Measurements from ENCODE around the gene CHRNB1. TPM values are rescaled to one million over a fixed set of nuclear protein-coding genes. Genes with fewer than 3 reads are reported as not detected.

Gene CHRNB1
- total RNA-seq, 2 experiments from 2014 or later = 7.2 to 7.8 TPM

DNA sequence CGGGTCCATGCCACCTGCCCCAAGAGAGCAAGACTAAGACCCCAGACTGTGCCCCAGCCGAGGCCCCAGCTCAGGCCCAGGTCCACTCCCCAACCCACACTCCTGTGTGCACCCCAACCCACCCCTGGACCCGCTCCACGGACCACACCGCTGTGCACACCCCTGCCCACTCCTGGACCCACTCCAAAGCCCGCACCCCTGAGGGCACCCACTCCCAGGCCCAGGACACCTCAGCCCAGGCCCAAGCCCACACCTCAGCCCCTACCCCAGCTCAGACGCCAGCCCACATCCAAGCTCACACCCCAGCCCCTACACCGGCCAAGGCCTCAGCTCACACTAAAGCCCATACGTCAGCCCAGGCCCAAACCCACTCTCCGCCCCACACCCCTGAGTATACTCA, 15.1 kb upstream of the CHRNB1 start:
- ChIA-PET POLR2A (interaction anchor here (0.5 kb wide), 1 partner anchor 109 kb away, joined by 3 read pairs; no protein-coding TSS in a partner anchor), CTCF (no interaction called here)

DNA sequence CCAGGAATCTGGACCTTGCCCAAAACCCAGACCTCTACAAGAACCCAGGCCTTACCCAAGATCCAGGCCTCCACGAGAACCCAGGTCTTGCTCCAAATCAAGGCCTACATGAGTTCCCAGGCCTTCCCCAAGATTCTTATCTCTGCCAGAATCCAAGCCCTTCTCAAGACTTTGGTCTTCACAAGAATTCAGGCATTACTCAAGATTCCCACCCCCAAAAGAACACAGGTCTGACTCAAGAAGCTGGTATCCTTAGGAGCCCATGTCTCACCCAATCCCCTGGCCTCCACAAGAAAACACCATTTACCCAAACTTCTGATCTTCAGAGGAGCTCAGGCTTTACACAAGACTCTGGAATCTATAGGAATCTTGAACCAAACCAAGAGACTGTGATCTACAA, 13.6 kb upstream of the CHRNB1 start:
- POLR2A ChIA-PET = no interaction called here
- CTCF ChIA-PET = interaction anchor here (2.3 kb wide), 1 partner anchor 75 kb away, joined by 12 read pairs; the partner anchor contains the start of gene TMEM95

DNA sequence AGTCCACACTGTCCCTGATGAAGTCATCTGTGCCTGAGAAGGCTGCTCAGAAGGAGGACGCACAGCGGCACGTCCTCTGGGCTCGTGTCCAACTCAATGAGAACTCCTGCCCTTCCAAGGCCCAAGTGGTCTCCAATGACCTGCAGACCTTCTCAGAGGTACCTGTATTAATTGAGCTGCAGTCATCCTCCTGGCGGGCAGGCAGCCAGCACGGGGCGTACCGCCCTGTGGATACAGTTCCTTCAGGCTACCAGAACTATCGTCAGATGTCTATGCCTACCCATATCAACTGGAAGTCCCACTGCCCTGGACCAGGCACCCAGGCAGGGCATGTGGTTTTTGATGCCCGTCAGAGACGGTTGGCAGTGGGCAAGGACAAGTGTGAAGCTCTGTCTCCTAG, 12.6 kb upstream of the CHRNB1 start:
- ChIA-PET CTCF (interaction anchor here (0.8 to 2.3 kb wide), 2 partner anchors 28 to 76 kb away, joined by 9 to 12 read pairs; partner anchors contain the start of genes TMEM256 and TMEM95), POLR2A (no interaction called here)

DNA sequence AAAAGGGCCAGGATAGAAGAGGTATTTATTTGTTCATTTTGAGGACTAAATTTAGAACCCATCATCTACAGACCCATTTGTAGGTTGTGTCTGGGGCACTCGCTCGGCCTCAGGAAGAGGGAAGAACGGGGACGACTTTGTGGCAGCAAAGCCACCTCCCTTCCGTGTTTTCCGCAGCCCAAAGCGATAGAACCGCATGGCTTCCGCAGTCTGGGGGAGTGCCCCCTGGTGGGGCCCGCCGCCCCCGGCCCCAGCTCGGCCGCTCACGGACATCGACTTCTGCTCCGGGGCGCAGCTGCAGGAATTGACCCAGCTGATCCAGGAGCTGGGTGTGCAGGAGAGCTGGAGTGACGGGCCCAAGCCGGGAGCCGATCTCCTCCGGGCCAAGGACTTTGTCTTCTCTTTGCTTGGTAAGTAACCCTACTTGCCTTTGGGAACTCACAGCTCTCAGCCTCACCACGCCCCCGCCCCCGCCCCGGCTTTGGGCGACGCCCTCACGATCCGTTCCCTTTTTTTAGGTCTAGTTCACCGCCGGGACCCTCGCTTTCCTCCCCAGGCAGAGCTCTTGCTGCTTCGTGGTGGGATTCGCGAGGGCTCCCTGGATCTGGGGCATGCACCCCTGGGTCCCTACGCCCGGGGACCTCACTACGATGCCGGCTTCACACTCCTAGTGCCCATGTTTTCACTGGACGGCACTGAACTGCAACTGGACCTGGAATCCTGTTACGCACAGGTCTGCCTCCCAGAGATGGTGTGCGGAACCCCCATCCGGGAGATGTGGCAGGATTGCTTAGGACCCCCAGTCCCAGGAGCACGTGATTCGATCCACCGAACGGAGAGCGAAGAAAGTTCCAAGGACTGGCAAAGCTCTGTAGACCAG, 8.9 kb upstream of the CHRNB1 start:
- POLR2A ChIA-PET = interaction anchor here (1.0 to 2.4 kb wide), 8 partner anchors 32 to 153 kb away, joined by 3 to 10 read pairs (median 4); partner anchors contain the start of genes MPDU1, POLR2A, SOX15 and TMEM256
- CTCF ChIA-PET = interaction anchor here (1.0 to 4.4 kb wide), 24 partner anchors 10 to 282 kb away, joined by 3 to 34 read pairs (median 5); partner anchors contain the start of genes CHRNB1, DNAH2, MPDU1 and PLSCR3

DNA sequence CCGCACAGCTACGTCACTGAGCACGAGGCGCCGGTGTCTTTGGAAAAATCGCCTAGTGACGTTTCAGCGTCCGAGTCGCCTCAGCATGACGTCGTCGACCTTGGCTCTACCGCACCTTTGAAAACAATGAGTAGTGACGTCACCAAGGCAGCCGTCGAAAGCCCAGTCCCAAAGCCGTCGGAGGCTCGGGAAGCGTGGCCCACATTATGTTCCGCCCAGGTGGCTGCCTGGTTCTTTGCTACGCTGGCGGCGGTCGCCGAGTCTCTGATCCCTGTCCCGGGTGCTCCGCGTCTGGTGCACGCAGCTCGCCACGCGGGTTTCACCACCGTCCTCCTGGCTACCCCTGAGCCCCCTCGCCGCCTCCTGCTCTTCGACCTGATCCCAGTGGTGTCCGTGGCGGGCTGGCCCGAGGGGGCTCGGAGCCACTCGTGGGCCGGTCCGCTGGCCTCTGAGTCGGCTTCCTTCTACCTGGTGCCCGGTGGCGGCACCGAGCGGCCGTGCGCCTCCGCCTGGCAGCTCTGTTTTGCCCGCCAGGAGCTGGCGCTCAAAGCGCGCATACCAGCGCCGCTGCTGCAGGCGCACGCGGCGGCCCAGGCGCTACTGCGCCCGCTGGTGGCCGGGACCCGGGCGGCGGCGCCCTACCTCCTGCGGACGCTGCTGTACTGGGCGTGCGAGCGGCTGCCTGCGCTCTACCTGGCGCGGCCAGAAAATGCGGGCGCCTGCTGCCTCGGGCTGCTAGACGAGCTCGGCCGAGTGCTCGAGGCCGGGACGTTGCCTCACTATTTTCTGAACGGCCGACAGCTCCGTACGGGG, 8.1 kb upstream of the CHRNB1 start:
- POLR2A ChIA-PET = interaction anchor here (0.6 to 2.4 kb wide), 12 partner anchors 18 to 253 kb away, joined by 3 to 11 read pairs (median 4); partner anchors contain the start of genes MPDU1, POLR2A, SOX15 and TMEM256
- CTCF ChIA-PET = interaction anchor here (0.6 to 4.4 kb wide), 40 partner anchors 9 to 417 kb away, joined by 3 to 34 read pairs (median 4); partner anchors contain the start of genes ACAP1, CHRNB1, DNAH2 and MPDU1

DNA sequence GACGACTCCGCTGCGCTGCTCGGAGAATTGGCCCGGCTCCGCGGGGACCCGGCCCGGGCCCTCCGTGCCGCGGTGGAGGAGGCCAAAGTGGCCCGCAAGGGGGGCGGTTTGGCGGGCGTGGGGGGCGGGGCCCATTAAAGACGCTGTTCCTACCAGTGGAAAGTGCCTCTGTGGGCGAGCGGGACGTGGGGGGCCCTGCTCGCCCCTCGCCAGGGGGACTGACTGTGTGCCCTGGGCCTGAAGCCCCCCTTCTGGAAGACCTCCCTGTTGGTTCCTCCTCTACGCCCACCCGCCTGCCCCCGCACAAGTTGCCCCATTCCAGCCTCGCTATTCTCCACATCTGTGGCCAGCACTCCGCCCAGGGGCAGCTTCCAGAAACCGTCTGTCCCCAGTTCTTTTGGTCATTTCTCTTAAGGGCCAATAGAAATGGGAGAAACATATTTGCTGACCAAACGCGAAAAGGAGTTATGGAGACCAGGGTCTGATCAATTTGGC, 7.4 kb upstream of the CHRNB1 start:
- CTCF ChIA-PET = interaction anchor here (0.6 to 4.4 kb wide), 34 partner anchors 10 to 280 kb away, joined by 3 to 34 read pairs (median 4); partner anchors contain the start of genes ACAP1, DNAH2, MPDU1 and SENP3
- POLR2A ChIA-PET = interaction anchor here (0.6 to 1.2 kb wide), 5 partner anchors 17 to 252 kb away, joined by 3 to 11 read pairs (median 3); no protein-coding TSS in a partner anchor

DNA sequence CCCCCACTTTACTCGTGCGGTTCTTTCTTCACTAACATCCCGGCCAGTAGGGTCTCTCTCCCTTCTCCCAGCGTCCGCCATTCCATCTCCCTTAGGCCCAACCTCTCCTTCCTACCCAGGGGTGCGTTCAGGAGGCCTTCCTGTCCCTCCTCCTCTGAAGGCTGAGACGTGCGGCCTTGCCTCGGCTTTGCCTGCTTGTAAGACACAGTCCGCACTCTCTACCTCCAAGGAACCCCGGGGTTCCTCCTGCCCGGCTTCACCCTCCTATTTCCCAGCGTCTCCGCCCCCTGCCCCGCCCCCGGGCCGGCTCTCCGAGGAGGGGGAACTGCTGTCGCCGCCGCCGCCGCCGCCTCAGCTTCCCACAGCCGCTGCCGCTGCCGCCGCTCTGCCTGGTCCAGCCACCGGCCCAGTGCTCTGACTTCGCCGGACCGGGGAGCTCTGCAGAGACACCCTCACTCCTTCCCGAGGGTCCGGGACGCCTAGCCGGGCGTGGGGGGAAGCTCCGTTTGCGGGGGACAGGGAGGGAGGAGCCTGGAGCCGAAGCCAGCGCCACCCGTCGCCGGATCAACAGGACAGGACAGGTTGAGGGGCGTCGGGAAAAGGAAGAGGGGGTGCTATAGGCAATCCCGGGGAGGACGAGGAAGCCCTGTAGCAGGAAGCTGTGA, 6.8 kb upstream of the CHRNB1 start:
- CTCF ChIA-PET = interaction anchor here (0.7 to 2.3 kb wide), 5 partner anchors 38 to 123 kb away, joined by 3 to 11 read pairs (median 6); no protein-coding TSS in a partner anchor
- POLR2A ChIA-PET = interaction anchor here (0.8 kb wide), 1 partner anchor 35 kb away, joined by 3 read pairs; no protein-coding TSS in a partner anchor

DNA sequence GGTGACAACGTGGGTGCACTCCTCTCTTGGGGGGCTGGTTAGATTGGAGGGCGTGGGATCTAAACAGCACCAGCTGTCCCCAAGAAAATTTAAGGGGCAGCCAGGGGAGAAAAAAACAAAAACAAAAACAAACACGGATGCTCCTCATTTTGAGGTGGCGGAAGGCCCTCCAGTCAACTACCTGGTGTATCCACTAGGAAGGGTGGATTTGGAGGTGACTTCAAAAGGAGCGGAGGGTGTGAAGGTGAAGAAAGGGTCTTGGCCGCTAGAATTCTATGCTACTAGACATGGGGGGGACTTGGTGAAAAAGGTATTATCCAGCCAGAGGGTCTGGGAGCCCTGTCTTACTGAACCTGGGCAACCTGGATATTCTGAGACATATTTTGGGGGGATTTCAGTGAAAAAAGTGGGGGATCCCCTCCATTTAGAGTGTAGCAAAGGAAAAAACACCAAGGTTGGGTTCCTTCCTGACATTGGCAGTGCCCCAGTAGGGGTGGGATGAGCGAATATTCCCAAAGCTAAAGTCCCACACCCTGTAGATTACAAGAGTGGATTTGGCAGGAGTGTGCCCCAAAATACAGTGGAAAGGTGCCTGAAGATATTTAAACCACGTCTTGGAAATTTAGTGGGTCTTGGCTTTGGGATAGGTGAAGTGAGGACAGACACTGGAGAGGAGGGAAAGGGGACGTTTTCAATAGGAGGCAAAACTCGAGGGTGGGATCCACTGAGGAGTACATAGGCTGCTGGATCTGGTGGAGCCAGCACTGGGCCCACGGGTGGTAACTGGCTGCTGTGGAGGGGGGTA, 6.0 kb upstream of the CHRNB1 start:
- POLR2A ChIA-PET = interaction anchor here (0.8 kb wide), 1 partner anchor 36 kb away, joined by 3 read pairs; no protein-coding TSS in a partner anchor
- CTCF ChIA-PET = interaction anchor here (1.2 to 1.3 kb wide), 2 partner anchors 82 to 122 kb away, joined by 3 to 6 read pairs; no protein-coding TSS in a partner anchor

DNA sequence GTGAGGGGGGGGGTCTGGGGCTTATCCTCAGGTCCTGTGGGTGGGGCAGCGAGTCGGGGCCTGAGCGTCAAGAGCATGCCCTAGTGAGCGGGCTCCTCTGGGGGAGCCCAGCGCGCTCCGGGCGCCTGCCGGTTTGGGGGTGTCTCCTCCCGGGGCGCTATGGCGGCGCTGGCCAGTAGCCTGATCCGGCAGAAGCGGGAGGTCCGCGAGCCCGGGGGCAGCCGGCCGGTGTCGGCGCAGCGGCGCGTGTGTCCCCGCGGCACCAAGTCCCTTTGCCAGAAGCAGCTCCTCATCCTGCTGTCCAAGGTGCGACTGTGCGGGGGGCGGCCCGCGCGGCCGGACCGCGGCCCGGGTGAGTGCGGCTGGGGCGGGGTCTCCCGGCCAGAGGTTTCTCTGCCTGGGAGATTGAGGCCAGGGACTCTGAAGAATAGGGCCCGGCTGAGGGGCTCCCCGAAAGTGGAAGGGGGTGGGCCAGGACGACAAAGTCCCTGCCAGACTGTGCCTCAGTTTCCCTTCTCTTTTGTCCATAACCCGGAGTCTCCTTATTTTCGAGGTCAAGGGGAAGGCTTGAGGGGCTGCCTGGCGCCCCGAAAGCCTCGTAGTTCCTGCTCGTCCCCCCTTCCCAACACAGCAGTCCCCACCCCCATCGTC, 5.3 kb upstream of the CHRNB1 start, which contains the start of gene FGF11:
FGF11 (plus strand) TSS at position 51 of the 651 bp plus-strand sequence; CDS start at position 160, 109 bp downstream.
- CTCF ChIA-PET = interaction anchor here (1.7 to 2.6 kb wide), 2 partner anchors 83 to 85 kb away, joined by 5 to 11 read pairs; partner anchors contain the start of gene TMEM95
- POLR2A ChIA-PET = no interaction called here

DNA sequence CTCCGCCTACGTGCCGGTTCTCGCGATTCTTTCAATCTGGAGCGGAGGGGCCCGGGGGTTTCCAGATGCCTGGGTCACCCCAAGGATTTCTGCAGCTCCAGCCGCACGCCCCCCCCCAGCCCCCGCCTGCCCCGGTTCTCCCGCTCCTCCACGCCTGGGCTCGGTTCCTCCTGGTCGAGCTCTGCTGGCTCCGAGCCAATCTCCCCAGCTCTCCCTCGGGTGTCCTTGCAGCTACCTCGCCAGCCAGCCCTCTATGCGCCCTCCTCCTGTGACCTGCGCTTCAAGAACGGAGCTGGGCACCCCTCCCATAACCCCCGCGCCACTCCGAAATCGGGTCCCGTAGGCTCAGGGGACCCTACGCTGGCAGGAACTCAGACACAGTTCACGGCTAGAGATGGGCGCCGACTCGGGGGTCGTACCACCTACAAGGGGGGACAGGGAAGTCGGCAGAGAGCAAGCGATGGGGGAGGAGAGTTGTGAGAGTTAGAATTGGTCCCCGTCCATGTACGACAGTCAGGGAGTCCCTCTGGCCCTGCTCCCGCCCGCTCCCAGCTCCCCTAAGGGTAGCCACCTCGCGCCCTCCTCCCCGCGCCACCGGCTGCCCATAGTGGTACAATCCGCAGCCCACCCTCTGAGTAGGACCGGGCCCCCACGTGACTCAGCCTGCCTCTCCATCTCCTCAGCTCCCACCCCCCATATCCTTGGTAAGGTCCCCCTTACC, 4.6 kb upstream of the CHRNB1 start:
- CTCF ChIA-PET = interaction anchor here (0.6 to 2.6 kb wide), 5 partner anchors 13 to 86 kb away, joined by 3 to 11 read pairs (median 3); partner anchors contain the start of gene TMEM95
- POLR2A ChIA-PET = interaction anchor here (0.9 kb wide), 1 partner anchor 15 kb away, joined by 3 read pairs; no protein-coding TSS in a partner anchor

DNA sequence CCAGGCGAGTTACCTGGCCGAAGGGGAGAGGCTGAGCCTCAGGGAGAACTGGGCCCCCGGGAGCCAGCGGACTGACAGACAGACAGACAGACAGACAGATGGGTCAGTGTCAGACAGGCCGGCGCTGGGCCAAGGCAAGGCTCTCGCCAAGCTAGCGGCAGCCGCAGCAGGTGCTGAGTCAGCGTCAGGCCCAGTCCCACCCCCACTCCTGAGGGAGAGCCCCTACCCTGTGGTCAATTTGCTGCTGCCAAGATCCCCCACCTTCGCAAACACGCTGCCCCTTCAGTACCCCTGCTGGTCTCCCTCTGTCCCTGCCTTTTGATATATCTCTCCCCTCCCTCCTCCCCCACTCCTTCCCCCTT, 4.0 kb upstream of the CHRNB1 start:
- POLR2A ChIA-PET = interaction anchor here (0.6 to 0.9 kb wide), 5 partner anchors 14 to 80 kb away, joined by 3 to 6 read pairs (median 4); no protein-coding TSS in a partner anchor
- CTCF ChIA-PET = interaction anchor here (0.6 to 2.6 kb wide), 8 partner anchors 13 to 161 kb away, joined by 3 to 11 read pairs (median 3); partner anchors contain the start of gene TMEM95

DNA sequence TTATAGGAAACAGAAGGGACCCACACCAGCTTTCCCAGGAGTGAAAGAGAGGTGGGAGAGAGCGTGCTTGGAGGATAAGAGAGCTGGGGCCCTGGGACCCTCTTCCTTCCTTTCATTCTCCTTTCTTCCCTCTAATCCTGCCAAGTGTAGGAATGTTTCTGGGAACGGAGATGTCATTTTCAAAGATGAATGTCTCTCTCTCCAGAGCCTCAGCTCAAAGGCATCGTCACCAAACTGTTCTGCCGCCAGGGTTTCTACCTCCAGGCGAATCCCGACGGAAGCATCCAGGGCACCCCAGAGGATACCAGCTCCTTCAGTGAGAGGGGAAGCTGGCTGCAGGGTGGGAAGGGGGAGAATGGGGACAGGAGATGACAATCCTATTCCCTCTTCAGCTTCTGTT, 3.6 kb upstream of the CHRNB1 start:
- ChIA-PET CTCF (interaction anchor here (0.6 to 2.6 kb wide), 7 partner anchors 12 to 161 kb away, joined by 3 to 11 read pairs (median 3); partner anchors contain the start of gene TMEM95), POLR2A (interaction anchor here (0.6 to 0.9 kb wide), 5 partner anchors 14 to 80 kb away, joined by 3 to 6 read pairs (median 4); no protein-coding TSS in a partner anchor)

DNA sequence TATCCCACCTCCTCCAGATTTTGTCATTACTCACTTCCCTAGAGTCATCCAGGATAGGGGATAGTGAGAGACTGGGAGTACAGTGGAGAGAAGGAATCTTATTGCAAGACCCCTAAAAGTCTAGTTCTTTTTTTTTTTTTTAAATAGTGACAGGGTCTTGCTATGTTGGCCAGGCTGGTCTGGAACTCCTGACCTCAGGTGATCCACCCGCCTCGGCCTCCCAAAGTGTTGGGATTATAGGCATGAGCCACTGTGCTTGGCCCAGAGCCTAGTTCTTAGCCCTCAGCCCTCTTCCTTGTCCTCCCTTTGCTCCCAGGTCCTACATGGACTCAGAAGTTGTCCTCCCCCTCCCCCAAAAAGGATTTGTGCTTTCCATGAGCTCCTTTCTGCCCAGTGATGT, 2.7 kb upstream of the CHRNB1 start:
- POLR2A ChIA-PET = no interaction called here
- CTCF ChIA-PET = interaction anchor here (1.1 to 2.6 kb wide), 2 partner anchors 12 to 86 kb away, joined by 3 to 11 read pairs; no protein-coding TSS in a partner anchor

DNA sequence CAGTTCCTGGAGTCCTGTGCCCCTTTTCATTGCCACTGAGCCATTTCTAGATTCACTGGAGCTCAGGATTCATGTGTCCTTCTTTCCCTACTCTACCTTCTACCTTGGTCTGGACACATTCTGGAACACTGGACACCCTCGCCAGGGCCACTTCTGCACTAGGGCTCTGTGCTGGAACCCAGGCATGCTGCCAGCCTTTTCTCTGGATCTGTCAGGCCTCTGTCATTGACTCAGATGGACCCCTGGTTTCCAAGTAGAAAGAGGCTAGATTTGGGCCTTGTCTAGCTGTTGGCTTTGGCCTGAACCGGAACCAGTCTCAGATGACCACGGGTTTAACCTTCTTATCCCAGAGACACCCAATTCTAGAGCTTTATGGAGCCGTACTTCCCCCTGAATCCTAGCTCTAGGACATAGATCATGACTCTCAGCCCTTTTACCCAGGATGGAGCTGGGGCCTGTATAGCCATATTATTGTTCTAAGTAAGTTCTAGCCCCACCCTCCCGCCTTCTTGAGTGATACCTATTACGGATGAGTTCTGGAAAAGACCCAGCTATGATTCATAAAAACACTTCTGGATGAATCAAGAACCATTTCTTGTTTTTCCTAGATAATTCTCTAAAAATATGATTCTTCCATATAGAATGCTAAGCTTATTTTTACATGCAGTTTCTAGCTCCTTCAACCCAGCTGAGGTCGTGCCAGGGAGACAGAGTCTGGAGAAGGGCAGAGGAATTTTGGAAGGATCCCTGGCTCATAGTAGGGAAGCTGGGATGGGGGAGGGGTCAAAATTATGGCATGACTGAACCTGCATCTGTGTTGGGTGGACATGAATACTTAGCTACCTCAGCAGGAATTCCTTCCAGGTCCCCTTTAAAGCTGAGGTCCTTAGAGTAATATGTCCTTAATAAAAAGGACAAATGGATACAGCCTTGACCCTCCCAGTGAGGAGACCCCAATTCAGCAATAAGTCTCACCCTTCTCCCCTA, 1.1 kb upstream of the CHRNB1 start:
- CTCF ChIA-PET = interaction anchor here (0.6 to 1.6 kb wide), 3 partner anchors 40 to 117 kb away, joined by 3 read pairs; partner anchors contain the start of gene TMEM256
- POLR2A ChIA-PET = interaction anchor here (0.5 to 1.0 kb wide), 2 partner anchors 11 to 139 kb away, joined by 4 to 10 read pairs; no protein-coding TSS in a partner anchor
